Duodenal mucosa (tissue), 2 donors: ENCODE data around the gene CFAP45.

ENCODE experiments used
- H3K27ac ChIP-seq: one replicate; pipeline ENCODE4 v1.7.0; 2013; ENCODE audit warnings: low read depth, low read length
- H3K27me3 ChIP-seq, 2 donors: one replicate each; pipeline ENCODE4 v1.7.0; 2013; ENCODE audit warnings: low read length in 2 of 2, control low read depth in 1 of 2; ENCODE audit not compliant: insufficient read depth in 2 of 2, control insufficient read depth in 1 of 2
- H3K36me3 ChIP-seq, 2 donors: one replicate each; pipeline ENCODE4 v1.7.0; 2013; ENCODE audit warnings: low read length in 2 of 2, control low read depth in 1 of 2; ENCODE audit not compliant: insufficient read depth in 2 of 2, control insufficient read depth in 1 of 2
- H3K4me1 ChIP-seq, 2 donors: one replicate each; pipeline ENCODE4 v1.7.0; 2013; ENCODE audit warnings: low read length in 2 of 2, control low read depth in 1 of 2; ENCODE audit not compliant: insufficient read depth in 2 of 2, control insufficient read depth in 1 of 2
- H3K4me3 ChIP-seq, 2 donors: one replicate each; pipeline ENCODE4 v1.7.0; 2013; ENCODE audit warnings: low read length in 2 of 2, low read depth in 1 of 2
- H3K9ac ChIP-seq, 2 donors: one replicate each; pipeline ENCODE4 v1.7.0; 2013; ENCODE audit warnings: low read length in 2 of 2, low read depth in 1 of 2
- H3K9me3 ChIP-seq, 2 donors: one replicate each; pipeline ENCODE4 v1.7.0; 2013; ENCODE audit warnings: low read length in 2 of 2, control low read depth in 1 of 2; ENCODE audit not compliant: control insufficient read depth in 1 of 2

The CFAP45 gene

DNA sequence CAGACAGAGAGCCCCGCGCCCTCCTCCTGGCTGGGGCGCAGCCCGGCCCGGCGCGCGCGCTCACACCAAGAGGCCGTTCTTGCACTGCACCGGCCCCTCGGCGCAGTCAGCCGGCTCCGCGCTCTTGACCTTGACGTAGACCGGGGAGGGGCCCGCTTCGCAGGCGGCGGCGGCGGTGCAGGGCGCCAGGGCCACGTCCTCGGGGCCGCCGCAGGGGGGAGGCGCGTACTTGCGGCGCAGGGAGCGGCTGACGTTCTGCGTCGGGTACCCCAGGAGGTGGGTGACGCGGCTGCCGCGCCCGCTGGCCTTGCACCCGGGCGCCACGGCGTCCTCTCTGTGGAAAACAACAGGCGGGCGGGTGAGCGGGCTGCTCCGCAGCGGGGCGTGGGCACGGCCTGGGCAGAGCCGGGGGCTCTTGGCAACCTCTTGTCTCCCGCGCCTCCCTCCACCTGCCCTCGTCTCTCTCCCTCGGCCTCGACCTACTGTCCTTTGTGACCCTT lies 45.2 kb downstream of the CFAP45 start:
- Histone ChIP-seq H3K4me1 (peaks cover 6 to 16% of the 10 kb centered on the region in 2 donors), H3K9ac (peak overlapping the region; percentile 88 to 93)

GRCh38 chr1:159854116-159854692 lies 45.8 kb downstream of the CFAP45 start:
- Histone ChIP-seq H3K36me3 (no peaks in the 10 kb centered on the region), H3K27me3 (no peaks in the 10 kb centered on the region), H3K9me3 (no peaks in the 10 kb centered on the region), H3K27ac (peak overlapping the region; percentile 94), H3K4me1 (peaks cover 6 to 16% of the 10 kb centered on the region in 2 donors), H3K9ac (peak overlapping the region; percentile 88 to 93), H3K4me3 (peak overlapping the region; percentile 64 to 76)

More for the DNA sequence above, 45.2 kb downstream of the CFAP45 start:
- peak overlapping the region; percentile 94 for H3K27ac ChIP-seq
- H3K27me3 ChIP-seq: no peaks in the 10 kb centered on the region
- peak overlapping the region; percentile 64 to 76 for H3K4me3 ChIP-seq
- H3K9me3 ChIP-seq: no peaks in the 10 kb centered on the region
- no peaks in the 10 kb centered on the region for H3K36me3 ChIP-seq

- H3K27me3 ChIP-seq: no peaks in the 10 kb centered on the region
- H3K36me3 ChIP-seq: no peaks in the 10 kb centered on the region
- peak overlapping the region; percentile 64 to 76 for H3K4me3 ChIP-seq
- peaks cover 6 to 16% of the 10 kb centered on the region in 2 donors for H3K4me1 ChIP-seq
- H3K27ac ChIP-seq: peak overlapping the region; percentile 94
- no peaks in the 10 kb centered on the region for H3K9me3 ChIP-seq
- peak overlapping the region; percentile 88 to 93 for H3K9ac ChIP-seq
These were observed 46.4 kb downstream of the CFAP45 start for GRCh38 chr1:159853417-159854115.

- Histone ChIP-seq H3K9me3 (no peaks in the 10 kb centered on the region), H3K27ac (no peak overlapping the region), H3K36me3 (no peaks in the 10 kb centered on the region), H3K9ac (no peak overlapping the region), H3K27me3 (no peaks in the 10 kb centered on the region), H3K4me3 (no peak overlapping the region), H3K4me1 (peaks cover 6 to 16% of the 10 kb centered on the region in 2 donors)
These were observed 48.6 kb downstream of the CFAP45 start for GRCh38 chr1:159851407-159851806.

DNA sequence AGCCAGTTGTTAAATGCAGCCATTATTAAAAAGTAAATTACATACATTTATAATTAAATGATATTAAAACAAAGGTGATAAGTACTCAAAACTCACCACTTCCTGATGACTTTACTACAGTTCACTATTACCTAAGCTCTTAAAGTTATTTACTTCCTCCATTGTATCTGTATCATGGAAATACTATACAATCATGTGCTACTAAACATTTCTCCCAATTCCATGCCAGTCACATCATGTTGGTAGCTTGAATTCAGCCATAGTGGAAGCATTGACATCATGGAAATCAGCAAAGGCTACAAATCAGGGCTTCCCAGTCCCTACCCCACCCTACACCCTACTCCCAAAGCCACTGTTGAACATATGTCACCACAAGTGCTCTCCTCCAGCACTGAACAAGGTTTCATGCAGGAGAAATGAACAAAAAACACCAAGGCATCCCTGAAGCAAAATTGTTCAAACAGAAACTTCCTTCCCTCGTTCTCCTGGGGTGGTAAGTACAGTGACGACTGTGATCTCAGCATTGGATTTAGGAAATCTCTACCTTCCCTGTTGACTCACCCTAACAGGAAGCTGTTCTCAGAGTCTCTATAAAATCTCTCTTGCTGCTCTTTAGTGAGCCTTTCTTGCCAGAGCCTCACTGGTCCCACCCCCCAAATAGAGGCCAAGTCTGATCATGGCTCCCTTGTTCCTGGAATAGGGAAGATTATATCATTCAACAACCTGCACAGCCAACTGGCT lies 50.2 kb downstream of the CFAP45 start:
- H3K27ac ChIP-seq: no peak overlapping the region
- peaks cover 8 to 18% of the 10 kb centered on the region in 2 donors for H3K4me1 ChIP-seq

DNA sequence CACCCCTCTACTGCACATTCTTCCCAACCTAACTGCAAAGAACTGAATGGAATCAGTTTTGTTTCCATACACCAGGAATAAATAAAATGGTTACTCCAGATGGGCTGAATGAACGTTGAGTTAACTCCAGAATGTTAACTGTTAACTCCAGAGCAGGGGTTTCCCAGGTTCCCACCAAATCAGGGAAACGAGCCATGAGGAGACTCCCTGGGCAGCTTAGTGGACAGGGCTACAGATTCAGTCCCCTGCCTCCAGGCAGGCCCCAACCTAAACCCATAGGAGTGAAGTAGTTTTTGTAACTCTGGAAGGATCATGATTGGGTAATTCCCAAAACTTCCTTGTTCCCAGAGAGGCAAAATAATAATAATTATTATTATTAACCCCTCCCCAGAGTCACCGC lies 51.6 kb downstream of the CFAP45 start:
- Histone ChIP-seq H3K9ac (no peak overlapping the region), H3K36me3 (no peaks in the 10 kb centered on the region), H3K27ac (no peak overlapping the region), H3K27me3 (no peaks in the 10 kb centered on the region), H3K4me3 (no peak overlapping the region), H3K9me3 (no peaks in the 10 kb centered on the region), H3K4me1 (peaks cover 8 to 13% of the 10 kb centered on the region in 2 donors)

More for the DNA sequence above, 50.2 kb downstream of the CFAP45 start:
- no peaks in the 10 kb centered on the region for H3K27me3 ChIP-seq
- no peak overlapping the region for H3K9ac ChIP-seq
- no peaks in the 10 kb centered on the region for H3K36me3 ChIP-seq
- no peak overlapping the region for H3K4me3 ChIP-seq
- H3K9me3 ChIP-seq: no peaks in the 10 kb centered on the region

DNA sequence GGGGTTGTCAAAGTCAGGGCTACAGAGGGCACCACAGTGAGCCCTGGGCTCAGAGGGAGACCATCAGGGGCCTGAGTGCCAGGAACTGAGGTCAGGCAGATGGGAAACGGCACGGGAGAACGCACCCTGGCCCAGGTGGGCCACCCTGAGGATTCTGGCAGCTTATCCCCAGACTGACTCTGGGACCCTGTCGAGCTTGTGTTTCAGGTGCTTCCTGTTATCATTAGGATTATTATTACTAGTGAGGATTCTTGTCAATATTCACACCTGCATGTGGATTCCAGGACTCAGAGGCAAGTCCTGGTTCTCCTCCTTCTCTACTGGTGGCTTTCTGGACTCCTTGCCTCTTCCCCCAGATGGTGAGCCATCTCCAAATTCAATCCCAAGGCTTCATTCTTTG lies 52.7 kb downstream of the CFAP45 start:
- Histone ChIP-seq H3K27ac (no peak overlapping the region), H3K9me3 (no peaks in the 10 kb centered on the region), H3K4me3 (no peak overlapping the region), H3K4me1 (peaks cover 8% of the 10 kb centered on the region in 2 donors), H3K9ac (no peak overlapping the region), H3K36me3 (no peaks in the 10 kb centered on the region), H3K27me3 (no peaks in the 10 kb centered on the region)

GRCh38 chr1:159845751-159846629 lies 54.0 kb downstream of the CFAP45 start:
- H3K27ac ChIP-seq: no peak overlapping the region
- H3K27me3 ChIP-seq: no peaks in the 10 kb centered on the region
- no peaks in the 10 kb centered on the region for H3K9me3 ChIP-seq
- H3K4me1 ChIP-seq: peaks cover 8% of the 10 kb centered on the region in 2 donors
- no peak overlapping the region for H3K9ac ChIP-seq
- no peak overlapping the region for H3K4me3 ChIP-seq
- H3K36me3 ChIP-seq: no peaks in the 10 kb centered on the region

- Histone ChIP-seq H3K27me3 (no peaks in the 10 kb centered on the region), H3K9ac (no peak overlapping the region), H3K27ac (no peak overlapping the region), H3K4me3 (no peak overlapping the region), H3K9me3 (no peaks in the 10 kb centered on the region), H3K36me3 (no peaks in the 10 kb centered on the region), H3K4me1 (peaks cover 8% of the 10 kb centered on the region in 2 donors)
These were observed 56.5 kb downstream of the CFAP45 start for GRCh38 chr1:159843459-159843858.
